Pons (tissue), 1 donor: ENCODE results near the gene SLC38A1.
"Not testable (repeated sequence)": the region's sequence is repeated elsewhere in the genome, so short reads cannot be mapped to it uniquely, and the experiment has no call there.

Experiments used
- DNase-seq: peaks from one replicate; pipeline ENCODE4 v3.0.0-alpha.2; 2016; ENCODE audit warnings: low spot score

SLC38A1 gene

GRCh38 chr12:46264057-46264456, 4.8 kb downstream of the SLC38A1 start:
- no peak for DNase-seq

GRCh38 chr12:46263140-46264016, 5.5 kb downstream of the SLC38A1 start:
- DNase-seq = no peak

- DNase-seq = no peak
Observed at GRCh38 chr12:46261646-46262045, 7.2 kb downstream of the SLC38A1 start.

GRCh38 chr12:46260913-46261476, 7.8 kb downstream of the SLC38A1 start:
- DNase-seq = no peak

GRCh38 chr12:46260124-46260912, 8.5 kb downstream of the SLC38A1 start:
- DNase-seq = no peak

GRCh38 chr12:46259713-46260112, 9.1 kb downstream of the SLC38A1 start:
- DNase-seq = no peak

- no peak for DNase-seq
Observed at GRCh38 chr12:46259071-46259470, 9.8 kb downstream of the SLC38A1 start.

- DNase-seq = no peak
Observed at GRCh38 chr12:46258129-46258528, 10.7 kb downstream of the SLC38A1 start.

GRCh38 chr12:46256942-46257341, 11.9 kb downstream of the SLC38A1 start:
- no peak for DNase-seq

GRCh38 chr12:46253544-46254162, 15.2 kb downstream of the SLC38A1 start:
- DNase-seq = no peak

GRCh38 chr12:46251994-46252393, 16.8 kb downstream of the SLC38A1 start:
- not testable (repeated sequence) for DNase-seq

GRCh38 chr12:46249960-46250359, 18.9 kb downstream of the SLC38A1 start:
- not testable (repeated sequence) for DNase-seq

GRCh38 chr12:46246021-46246700, 22.7 kb downstream of the SLC38A1 start:
- no peak for DNase-seq

GRCh38 chr12:46244997-46245396, 23.8 kb downstream of the SLC38A1 start:
- DNase-seq = no peak

GRCh38 chr12:46244273-46244915, 24.4 kb downstream of the SLC38A1 start:
- no peak for DNase-seq

GRCh38 chr12:46242569-46242968, 26.3 kb downstream of the SLC38A1 start:
- no peak for DNase-seq

GRCh38 chr12:46240436-46240835, 28.4 kb downstream of the SLC38A1 start:
- no peak for DNase-seq

- no peak for DNase-seq
Observed at GRCh38 chr12:46238821-46239220, 30.0 kb downstream of the SLC38A1 start.

- no peak for DNase-seq
Observed at GRCh38 chr12:46237371-46238045, 31.3 kb downstream of the SLC38A1 start.

GRCh38 chr12:46234000-46234399, 34.8 kb downstream of the SLC38A1 start:
- DNase-seq = no peak

- DNase-seq = no peak
Observed at GRCh38 chr12:46233423-46233822, 35.4 kb downstream of the SLC38A1 start.
